ENCODE results near the gene CNKSR3.

Gene CNKSR3

DNA sequence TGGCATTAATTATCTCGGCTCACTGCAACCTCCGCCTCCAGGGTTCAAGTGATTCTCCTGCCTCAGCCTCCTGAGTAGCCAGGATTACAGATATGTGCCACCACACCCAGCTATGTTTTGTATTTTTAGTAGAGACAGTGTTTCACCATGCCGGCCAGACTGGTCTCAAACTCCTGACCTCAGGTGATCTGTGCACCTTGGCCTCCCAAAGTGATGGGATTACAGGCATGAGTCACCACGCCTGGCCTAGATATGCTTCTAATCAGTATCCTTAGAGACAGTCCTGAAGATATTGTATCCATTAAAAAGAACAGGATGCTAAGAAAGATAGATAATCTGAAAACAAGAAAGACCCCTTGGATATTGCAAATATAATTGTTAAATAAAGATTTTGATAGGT is 150.8 kb downstream of the CNKSR3 start:
- TF ChIP-seq POLR2A (IDR thresholded peaks at IDR 0.05; ENCODE audit: low read length), result no peak
- no peak for TF ChIP-seq GATA1 (IDR thresholded peaks at IDR 0.05; ENCODE audit: low read depth, low read length)
- no peak for DNase-seq

DNA sequence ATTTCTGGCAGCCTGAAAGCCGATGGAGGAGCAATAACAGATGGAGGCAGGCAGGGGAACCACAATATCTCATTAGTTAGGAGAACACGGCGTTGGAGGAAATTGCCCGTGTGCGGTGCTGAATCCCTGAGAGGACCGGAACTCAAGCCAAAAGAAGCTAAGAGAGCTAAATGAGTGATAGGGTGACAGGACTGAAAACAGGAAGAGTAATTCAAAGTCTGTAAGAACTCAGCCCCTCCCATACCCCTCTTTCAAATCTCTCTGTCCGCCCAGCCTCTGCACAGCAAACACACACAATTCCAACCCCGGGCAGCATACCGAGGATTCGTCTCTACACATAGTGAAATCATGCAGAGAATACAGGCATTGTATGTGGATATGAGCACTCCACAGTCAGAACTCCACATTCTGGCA is 151.3 kb downstream of the CNKSR3 start:
- TF ChIP-seq GATA1 (IDR thresholded peaks at IDR 0.05; ENCODE audit: low read depth, low read length) (no peak), POLR2A (IDR thresholded peaks at IDR 0.05; ENCODE audit: low read length) (no peak)
- DNase-seq, result no peak

DNA sequence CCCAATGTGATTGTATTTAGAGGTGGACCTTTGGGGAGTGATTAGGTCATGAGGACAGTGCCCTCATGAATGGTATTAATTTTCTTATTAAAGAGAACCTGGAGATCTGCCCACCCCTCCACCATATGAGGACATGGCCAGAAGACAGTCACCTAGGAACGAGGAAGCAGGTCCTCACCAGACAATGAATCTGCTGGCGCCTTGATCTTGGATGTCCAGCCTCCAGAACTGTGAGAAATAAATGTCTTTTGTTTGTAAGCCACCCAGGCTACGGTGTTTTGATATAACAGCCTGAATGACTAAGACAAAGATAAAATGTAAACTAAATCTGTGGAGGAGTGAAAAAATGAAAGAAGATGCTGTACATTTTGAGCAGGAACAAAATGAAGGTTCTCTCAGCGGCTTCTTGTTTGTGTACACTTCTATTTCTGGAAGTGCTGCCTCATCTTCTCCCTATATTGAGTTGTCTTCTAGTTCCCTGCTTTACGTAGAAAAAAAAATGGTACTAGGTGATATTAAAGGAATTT is 152.4 kb downstream of the CNKSR3 start:
- no peak for DNase-seq
- TF ChIP-seq POLR2A (IDR thresholded peaks at IDR 0.05; ENCODE audit: low read length), result no peak
- TF ChIP-seq GATA1 (IDR thresholded peaks at IDR 0.05; ENCODE audit: low read depth, low read length), result no peak

DNA sequence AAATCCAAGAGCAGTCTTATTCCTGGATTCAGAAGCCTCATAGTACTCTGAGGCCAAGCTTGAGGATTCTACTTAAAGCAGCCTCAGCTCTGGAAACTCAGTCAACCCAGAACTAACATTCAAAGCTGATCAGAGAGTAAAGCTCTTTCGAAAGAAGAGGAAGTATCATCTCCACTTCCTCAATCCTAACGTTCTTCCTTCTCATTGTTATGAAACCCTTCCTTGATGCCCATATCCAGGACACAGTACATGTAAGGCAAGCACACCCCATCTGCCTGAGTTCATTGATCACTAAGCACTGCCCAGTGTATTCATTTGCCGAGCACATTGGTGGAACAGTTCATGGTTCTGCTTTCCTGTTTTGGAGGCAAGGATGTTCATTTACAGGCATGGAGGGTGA is 153.8 kb downstream of the CNKSR3 start, which contains the start of gene IPCEF1:
Gene IPCEF1 (minus strand): TSS at position 114 of the 400 bp plus-strand sequence. CDS start 90,856 bp downstream, outside the sequence.
- no peak for TF ChIP-seq GATA1 (IDR thresholded peaks at IDR 0.05; ENCODE audit: low read depth, low read length)
- no peak for TF ChIP-seq POLR2A (IDR thresholded peaks at IDR 0.05; ENCODE audit: low read length)
- DNase-seq, result no peak

DNA sequence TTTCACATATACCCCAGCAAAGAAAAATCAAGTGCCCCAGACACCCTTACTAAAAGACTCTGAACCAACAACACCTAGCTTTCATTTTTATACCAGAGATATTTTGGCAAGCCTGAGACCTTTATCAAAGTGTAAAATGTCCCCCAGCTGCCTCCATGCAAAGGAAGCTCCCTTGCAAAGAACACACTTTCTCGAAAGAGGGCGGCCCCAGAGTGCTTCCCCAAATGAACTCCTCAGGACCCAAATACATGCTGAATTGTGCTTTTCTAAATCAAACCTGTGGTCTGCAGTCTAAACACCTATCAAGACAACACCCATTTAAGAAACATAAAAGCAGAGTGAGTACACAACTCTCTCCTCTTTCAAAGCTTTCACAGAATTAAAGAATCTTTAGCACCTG is 154.4 kb downstream of the CNKSR3 start:
- DNase-seq, result no peak
- TF ChIP-seq GATA1 (IDR thresholded peaks at IDR 0.05; ENCODE audit: low read depth, low read length) (no peak), POLR2A (IDR thresholded peaks at IDR 0.05; ENCODE audit: low read length) (no peak)

DNA sequence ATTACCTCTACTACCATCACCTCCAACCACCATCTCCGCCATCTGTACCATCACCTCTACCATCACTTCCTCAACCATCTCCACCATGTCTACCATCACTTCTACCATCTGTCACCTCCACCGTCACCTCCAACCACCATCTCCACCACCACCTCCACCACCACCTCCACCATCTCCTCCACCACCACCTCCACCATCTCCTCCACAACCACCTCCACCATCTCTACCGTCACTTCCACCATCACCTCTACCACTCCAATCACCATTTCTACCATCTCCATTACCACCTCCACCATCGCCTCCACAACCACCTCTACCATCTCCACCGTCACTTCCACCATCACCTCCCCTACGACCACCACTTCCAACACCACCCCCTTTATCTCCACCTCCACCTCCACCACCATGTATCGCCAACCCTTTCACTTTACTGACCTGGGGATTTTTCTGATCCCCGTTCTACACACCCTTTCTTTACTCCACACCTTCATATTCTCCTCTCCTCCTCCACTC is 156.2 kb downstream of the CNKSR3 start:
- no peak for DNase-seq
- TF ChIP-seq GATA1 (IDR thresholded peaks at IDR 0.05; ENCODE audit: low read depth, low read length) (no peak), POLR2A (IDR thresholded peaks at IDR 0.05; ENCODE audit: low read length) (no peak)

DNA sequence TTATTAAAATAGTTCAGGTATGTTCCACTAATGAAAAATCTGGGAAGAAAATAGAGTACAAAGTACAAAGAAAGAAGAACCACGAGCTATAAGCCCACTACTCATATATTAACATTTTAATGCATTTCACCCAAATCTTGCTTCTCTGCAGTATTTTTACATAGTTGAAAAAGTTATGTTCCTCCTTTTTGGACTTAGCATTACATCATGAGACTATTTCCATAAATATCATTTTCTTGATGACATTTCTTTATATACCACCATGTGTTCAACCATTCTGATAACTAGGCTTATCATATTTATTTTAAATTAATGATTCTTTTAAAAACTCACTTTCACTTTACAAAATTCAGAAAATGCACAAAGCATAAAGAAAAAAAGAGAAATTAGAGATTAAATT is 156.9 kb downstream of the CNKSR3 start:
- no peak for TF ChIP-seq GATA1 (IDR thresholded peaks at IDR 0.05; ENCODE audit: low read depth, low read length)
- TF ChIP-seq POLR2A (IDR thresholded peaks at IDR 0.05; ENCODE audit: low read length), result no peak
- no peak for DNase-seq

DNA sequence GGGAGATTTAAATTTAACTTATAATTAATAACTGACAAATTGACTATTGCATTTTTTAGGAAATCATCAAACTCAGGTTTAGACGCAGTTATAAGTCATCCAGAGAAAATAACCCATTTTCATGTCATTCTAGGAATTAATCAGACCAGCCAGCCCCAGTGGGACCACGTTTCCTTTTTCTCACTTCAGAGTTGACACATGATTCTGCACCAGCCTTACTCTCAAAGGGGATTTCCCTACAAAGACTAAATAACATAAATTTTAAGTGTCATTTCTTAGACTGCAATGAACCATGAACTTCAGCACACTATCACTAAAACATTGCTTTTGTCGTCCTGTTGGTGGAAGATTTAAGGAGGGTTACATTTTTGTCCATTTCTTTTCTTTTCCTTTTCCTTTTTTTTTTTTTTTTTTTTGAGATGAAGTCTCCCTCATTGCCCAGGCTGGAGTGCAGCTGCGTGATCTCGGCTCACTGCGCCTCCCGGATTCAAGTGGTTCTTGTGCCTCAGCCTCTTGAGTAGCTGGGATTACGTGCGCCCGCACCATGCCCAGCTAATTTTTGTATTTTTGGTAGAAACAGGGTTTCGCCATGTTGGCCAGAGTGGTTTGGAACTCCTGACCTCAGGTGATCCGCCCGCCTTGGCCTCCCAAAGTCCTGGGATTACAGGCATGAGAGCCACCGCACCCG is 157.4 kb downstream of the CNKSR3 start:
- DNase-seq, result no peak
- TF ChIP-seq GATA1 (IDR thresholded peaks at IDR 0.05; ENCODE audit: low read depth, low read length), result no peak
- no peak for TF ChIP-seq POLR2A (IDR thresholded peaks at IDR 0.05; ENCODE audit: low read length)

DNA sequence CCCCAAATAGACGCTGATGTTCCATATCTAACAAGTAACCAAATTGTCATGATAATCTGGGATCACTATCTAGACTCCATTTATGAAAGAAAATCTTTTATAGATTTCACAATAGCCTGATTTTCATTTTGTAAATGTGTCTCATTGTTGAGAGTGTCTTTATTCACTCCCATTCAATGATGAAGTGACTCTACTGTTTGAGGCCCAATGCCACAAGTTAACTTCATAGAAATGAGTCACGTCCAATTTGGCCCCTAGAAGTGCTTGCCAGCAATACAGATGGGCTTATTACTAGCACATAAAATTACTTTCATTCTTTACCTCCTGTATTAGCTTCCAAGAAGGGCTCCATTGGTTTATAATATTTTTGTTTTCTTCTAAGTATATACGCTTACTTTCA is 160.2 kb downstream of the CNKSR3 start:
- TF ChIP-seq POLR2A (IDR thresholded peaks at IDR 0.05; ENCODE audit: low read length) (no peak), GATA1 (IDR thresholded peaks at IDR 0.05; ENCODE audit: low read depth, low read length) (no peak)
- no peak for DNase-seq

DNA sequence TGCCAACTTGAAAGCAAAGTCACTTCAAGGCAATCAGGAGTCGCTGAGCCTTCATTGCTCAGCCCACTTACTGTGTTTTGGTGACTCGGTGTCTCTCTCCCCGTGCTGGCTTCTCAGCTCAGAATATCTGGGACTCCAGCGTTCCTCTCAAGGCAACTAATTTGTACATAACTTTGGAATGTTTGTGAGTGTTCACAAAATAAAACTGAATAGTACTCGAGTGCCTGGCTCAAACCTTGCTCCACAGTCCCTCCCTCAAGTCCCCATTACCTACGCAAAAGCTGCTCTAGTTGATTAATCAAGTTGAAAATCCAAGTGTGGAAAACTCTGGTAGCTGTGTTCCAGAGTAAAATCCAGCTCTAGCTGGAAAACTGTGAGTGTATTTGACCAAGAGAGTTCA is 162.5 kb downstream of the CNKSR3 start:
- no peak for TF ChIP-seq GATA1 (IDR thresholded peaks at IDR 0.05; ENCODE audit: low read depth, low read length)
- TF ChIP-seq POLR2A (IDR thresholded peaks at IDR 0.05; ENCODE audit: low read length), result no peak
- DNase-seq, result no peak

DNA sequence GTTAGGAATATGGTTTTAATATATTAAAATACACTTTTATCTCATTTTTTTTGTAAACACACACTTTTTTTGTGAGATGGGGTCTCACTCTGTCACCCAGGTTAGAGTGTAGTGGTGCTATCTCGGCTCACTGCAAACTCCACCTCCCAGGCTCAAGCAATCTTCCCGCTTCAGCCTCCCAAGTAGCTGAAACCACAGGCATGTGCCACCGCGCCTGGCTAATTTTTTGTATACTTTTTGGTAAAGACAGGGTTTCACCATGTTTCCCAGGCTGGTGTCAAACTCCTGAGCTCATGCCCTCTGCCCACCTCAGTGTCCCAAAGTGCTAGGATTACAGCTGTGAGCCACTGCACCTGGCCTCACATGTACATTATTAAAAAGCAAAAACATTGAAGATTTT is 164.7 kb downstream of the CNKSR3 start:
- no peak for DNase-seq
- no peak for TF ChIP-seq POLR2A (IDR thresholded peaks at IDR 0.05; ENCODE audit: low read length)
- TF ChIP-seq GATA1 (IDR thresholded peaks at IDR 0.05; ENCODE audit: low read depth, low read length), result no peak

DNA sequence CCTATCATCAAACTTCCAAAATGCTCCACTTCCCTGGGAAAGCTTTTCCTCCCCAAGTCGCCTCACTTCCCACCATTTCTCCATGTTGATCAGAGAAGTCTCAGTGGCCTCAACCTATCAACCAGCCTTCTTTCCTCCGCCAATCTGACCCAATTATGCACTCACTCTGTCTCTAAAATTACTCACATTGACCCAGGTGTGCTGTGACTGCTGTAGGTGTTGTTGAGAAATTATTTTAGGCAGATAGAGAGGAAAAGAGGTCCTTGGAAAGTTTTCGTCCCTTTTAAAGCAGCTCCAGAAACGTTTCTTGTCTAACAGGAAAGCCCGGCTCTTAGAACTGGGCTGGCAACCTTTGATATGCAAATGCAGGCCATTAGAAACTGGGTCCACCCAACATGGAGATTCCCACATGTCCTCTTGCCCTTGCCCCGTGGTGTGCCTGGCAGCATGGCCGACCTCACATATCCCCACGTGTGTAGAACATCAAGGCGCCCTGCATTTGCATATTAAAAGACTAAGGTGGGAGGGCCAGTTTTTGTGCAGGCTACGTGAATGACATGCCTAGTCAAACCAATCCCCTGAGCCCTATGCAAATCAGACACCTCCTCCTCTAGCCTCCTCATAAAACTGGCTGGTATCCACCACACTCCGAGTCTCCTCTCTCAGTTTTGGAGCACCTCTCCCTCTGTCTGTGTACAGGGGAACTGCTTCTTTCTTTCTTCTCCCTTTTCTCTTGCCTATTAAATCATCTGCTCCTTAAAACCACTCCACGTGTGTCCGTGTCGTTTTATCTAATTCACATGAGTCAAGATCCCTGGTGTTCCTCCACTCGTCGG is 166.8 kb downstream of the CNKSR3 start:
- TF ChIP-seq POLR2A (IDR thresholded peaks at IDR 0.05; ENCODE audit: low read length) (no peak), GATA1 (IDR thresholded peaks at IDR 0.05; ENCODE audit: low read depth, low read length) (no peak)
- peak; percentile 38 to 49 for DNase-seq

DNA sequence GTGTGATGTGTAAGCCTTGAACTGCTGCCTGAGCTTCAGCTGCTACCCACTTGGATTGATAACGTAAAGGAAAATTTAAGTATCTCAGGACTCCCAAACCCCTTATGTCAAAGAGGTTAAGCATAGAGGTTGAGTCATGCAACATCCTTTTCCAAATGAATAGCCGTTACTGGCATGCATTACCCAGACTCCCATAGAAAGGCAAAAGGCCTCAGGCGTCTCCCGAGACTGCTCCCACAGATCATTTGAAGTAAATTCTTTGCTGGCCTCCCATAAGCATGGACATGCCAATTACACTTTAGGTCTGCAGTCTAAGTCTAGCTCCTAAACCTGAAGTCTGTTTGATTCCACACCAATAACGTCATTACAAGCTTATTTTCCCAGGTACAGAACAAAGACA is 168.6 kb downstream of the CNKSR3 start:
- DNase-seq, result no peak
- TF ChIP-seq GATA1 (IDR thresholded peaks at IDR 0.05; ENCODE audit: low read depth, low read length) (no peak), POLR2A (IDR thresholded peaks at IDR 0.05; ENCODE audit: low read length) (no peak)

DNA sequence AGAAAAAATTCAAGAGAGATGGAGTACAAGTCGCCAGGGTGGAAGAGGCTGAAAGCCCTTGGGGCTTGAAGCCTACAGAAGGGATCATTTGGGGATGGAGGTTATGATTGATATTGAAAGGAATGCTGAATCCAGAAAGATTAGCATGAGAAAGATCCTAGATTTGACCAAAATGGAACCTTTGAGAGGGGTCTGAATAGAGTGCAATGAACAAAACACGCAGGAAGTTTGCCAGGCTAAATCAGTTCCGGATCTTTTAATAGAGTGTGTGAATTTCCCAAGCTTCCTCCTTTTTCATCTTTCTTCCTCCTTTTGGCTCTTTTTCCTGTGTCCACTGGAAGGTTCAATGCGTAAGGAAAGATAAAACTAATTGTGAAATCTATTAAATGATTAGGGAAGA is 169.1 kb downstream of the CNKSR3 start:
- TF ChIP-seq POLR2A (IDR thresholded peaks at IDR 0.05; ENCODE audit: low read length) (no peak), GATA1 (IDR thresholded peaks at IDR 0.05; ENCODE audit: low read depth, low read length) (no peak)
- DNase-seq, result no peak

All from erythroblast (primary cell).